ENCODE measurements around the gene PROZ. TPM values are rescaled to one million over a fixed set of nuclear protein-coding genes. Genes with fewer than 3 reads are reported as not detected.

PROZ gene
- total and polyA plus RNA-seq, 9 of the 15 experiments (the other 6 are each of a cell fraction or from before 2014, with no cell fraction given): not detected

DNA sequence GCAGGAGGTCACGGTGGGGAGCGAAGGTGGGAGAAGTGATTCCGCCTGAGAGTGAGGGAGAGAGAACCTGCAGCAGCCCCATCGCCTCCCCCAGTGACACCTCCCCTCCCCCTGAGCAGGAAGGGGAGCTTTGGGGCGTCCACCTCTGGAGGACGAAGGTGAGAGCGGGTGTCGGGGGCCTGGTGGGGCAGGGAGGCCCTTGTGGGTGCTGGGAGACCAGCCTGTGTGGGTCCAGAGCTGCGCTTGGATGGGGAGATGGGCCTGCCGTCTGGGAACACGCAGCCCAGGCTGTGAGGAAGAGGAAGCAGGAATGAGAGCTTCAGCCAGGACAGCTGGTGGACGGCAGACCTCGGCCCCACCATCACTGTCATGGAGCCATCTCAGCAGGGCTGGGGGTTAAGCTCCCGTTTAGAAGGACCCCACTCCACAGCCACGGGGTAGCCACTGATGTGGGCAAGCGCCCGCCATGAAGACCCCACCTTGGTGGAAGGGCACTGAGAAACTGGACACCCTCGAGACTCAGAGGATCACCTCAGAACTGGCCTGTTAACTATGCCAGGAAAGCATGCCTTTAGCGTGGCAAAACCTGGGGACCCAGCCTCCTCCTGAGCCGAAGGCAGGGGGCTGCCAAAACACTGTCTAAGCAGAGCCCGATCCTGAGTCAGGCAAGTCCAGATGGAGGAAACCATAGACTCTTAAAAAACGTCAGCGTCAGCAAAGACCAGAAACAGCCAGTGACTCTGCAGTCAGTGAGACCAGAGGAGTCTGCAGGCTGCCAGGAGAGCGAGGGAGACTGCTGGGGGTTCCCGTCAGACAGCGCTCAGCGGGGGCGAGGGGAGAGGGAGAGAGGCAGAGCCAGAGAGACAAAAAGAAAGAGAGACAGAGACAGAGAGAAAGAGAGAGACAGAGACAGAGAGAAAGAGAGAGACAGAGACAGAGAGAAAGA is 6.4 kb upstream of the PROZ start:
- in situ Hi-C loops (cut with MboI): no loop called here
- no peak overlapping the region for H3K4me3 ChIP-seq
- CTCF ChIA-PET (ENCODE audit: low intra/inter-chr PET ratio): no interaction called here
- no peak overlapping the region for H3K4me2 ChIP-seq (ENCODE audit: insufficient read depth, low read length)
- H3K4me1 ChIP-seq (replicated peaks in 1 of 2; ENCODE audit: control insufficient read depth in 2 of 2, insufficient read depth in 2 of 2, low read length in 2 of 2): peaks cover 16 to 25% of the 10 kb centered on the region in 2 experiments; a peak in 4 of 5 replicates
- H2AFZ ChIP-seq (ENCODE audit: low read depth, low read length): peak overlapping the region; percentile 66; the same call in 1 of the 2 replicates
- whole genome bisulfite sequencing (ENCODE audit: insufficient coverage, low coverage, missing lambda C conversion rate): 44% methylated on average over 12 of the region's 28 CpGs
- TF ChIP-seq SMAD1 (IDR thresholded peaks at IDR 0.05; ENCODE audit: low read depth, low read length, partially characterized antibody) (no peak), TFAP4 (CRISPR knock-in tag; IDR thresholded peaks at IDR 0.05; ENCODE audit: borderline replicate concordance) (peak; percentile 23; the same call in 1 of the 2 replicates), C11orf30 (IDR thresholded peaks at IDR 0.05; ENCODE audit: low read depth) (peak; percentile 56), MAFG (tag; conservative IDR thresholded peaks at IDR 0.05) (0 out of 2 replicates have a peak, but pooled peaks have one; percentile 16), ZNF316 (IDR thresholded peaks at IDR 0.05) (peak; percentile 75)
- intact Hi-C loops (cut with micrococcal nuclease): no loop called here
- peaks cover 3 to 14% of the 10 kb centered on the region in 2 experiments; a peak in 4 of 5 replicates for H3K27me3 ChIP-seq (ENCODE audit: control insufficient read depth in 2 of 2, insufficient read depth in 2 of 2, low read length in 2 of 2)
- H3K36me3 ChIP-seq (ENCODE audit: control insufficient read depth, insufficient read depth, low read length): no peaks in the 10 kb centered on the region
- no peaks in the 10 kb centered on the region for H3K79me2 ChIP-seq (ENCODE audit: control insufficient read depth, insufficient read depth, low read length)
- FAIRE-seq (peak; percentile 26), DNase-seq (ENCODE audit: extremely low read depth in 1 of 4, low spot score in 3 of 4) (no peak), ATAC-seq (peak; percentile 6; the same call in 1 of the 3 replicates)
- H4K20me1 ChIP-seq (replicated peaks; ENCODE audit: control insufficient read depth, insufficient read depth, low read length): no peaks in the 10 kb centered on the region
- peak overlapping the region in 1 of 2 experiments; percentile 65; a peak in 2 of 4 replicates for H3K9ac ChIP-seq (ENCODE audit: insufficient read depth in 1 of 2, low read depth in 2 of 2, low read length in 2 of 2)
- H3K27ac ChIP-seq (ENCODE audit: extremely low read depth, low read depth, low read length): no peak overlapping the region
- no TSS peak for BruUV-seq (replicated peaks)
- POLR2A ChIA-PET: no interaction called here
- H3K9me1 ChIP-seq (ENCODE audit: control insufficient read depth, insufficient read depth, low read length): no peaks in the 10 kb centered on the region
- H3K9me3 ChIP-seq (replicated peaks; ENCODE audit: control insufficient read depth, insufficient read depth, low read depth, low read length): no peaks in the 10 kb centered on the region; the same call in 1 of the 2 replicates

Measured in K562 (cell line).